Inferior parietal cortex (tissue), 1 donor: ENCODE measurements around the gene SAP25.
"Not testable (repeated sequence)": the region's sequence is repeated elsewhere in the genome, so short reads cannot be mapped to it uniquely, and the experiment has no call there.

Experiments used
- DNase-seq: peaks from one replicate; pipeline ENCODE4 v3.0.0-alpha.2; 2016; ENCODE audit errors: extremely low spot score

Gene SAP25

DNA sequence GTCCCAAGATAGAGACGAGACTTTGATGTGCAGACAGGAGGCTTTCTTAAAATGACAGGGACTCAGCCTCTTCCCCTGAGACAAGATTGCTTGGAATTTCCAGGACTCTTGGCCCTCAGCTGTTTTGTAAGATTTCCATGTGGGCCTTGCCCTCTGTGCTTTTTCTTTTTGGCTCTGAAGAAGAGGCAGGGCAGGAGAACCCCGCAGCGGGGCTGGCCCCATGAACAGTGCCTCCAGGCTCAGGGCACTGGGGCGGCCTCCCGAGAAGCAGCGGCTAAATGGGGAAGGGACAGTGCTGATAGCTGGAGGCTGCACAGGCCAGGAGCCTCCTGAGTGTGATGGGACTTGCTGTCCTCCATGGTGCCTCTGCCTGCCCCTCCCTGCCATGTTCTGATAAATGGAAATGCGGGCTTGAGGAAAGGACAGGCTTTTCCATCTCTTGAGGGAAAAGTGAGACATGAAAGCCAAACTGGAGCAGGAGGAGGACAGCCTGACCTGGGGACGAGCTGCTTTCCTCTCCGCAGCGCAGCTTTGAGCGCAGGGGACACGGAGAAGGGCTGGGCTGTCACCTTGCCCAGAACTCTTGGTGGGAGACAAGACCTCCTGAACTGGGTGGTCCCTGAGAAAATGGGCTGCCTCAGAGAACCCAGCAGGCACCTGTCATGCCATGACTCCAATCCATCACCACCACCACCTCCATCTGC, 12.1 kb downstream of the SAP25 start:
- DNase-seq: no peak

DNA sequence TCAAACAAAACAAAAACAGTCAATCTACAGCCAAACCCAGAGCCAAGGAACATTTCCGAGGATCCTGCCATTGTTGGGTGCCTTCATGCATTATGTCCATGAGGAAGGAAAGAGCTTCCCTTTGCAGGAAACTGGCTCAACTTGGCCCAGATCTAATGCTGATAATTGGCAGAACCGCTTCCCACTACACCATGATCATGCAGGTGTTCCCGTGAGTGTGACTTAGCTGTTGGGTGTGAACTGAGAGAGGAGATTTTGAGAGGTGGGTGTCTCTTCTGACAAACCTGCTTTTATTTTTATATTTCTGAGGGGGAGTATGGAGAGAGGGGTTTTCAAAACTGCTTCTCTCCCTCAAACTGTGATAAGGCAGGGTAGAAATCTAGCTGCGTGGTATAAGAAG, 14.6 kb downstream of the SAP25 start:
- no peak for DNase-seq

DNA sequence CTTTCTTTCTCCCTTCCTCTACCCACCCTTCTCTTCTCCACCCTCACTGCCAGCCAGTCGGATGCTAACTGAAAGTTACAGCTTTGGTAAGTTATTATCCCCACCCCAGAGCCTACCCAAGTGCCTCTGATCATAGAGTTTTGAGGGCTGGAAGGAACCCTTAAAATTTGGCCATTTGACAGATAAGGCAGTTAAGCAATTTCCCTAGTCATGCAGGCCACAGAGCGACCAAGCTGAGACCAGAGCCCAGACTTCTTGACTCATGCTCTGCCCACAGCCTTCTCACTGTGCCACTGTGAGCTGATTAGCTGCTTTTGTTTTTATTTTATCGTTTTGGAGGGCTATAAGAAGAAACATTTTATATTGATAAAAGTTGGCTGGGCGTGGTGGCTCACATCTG, 17.2 kb downstream of the SAP25 start:
- no peak for DNase-seq

DNA sequence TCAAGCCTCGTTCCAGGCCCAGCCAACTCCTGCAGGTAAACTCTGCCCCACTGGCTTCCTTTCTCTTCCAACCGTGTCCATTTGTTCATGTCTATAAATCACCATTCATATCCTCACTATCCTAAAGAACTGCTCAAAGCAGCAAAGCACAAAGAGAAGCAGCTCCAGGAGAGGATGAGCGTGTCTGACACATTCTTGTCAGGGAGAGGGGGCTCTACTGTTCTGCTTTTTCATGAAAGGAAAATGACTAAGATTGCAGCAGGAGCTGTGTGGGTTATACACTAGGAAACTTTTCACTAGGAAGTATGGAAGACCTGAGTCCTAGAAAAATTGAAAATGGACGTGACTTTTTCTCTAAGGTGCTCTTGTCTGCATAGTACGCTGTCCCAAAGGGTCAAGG, 18.0 kb downstream of the SAP25 start:
- no peak for DNase-seq

DNA sequence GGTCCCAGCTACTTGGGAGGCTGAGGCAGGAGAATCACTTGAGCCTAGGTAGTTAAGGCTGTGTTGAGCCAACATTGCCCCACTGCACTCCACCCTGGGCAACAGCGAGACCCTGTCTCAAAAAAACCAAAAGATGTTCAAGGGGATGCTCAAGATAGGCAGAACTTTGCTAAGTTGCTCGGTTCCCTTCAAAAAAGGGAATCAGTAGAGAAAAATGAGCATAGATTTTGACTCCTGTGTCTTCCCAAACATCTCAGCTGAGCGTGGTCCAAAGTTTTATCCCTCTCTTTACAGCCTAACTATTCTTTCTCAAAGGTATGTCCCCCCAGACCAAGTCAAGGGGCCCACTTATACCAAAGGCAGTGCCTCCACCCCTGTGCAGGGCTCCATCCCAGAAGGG, 20.7 kb downstream of the SAP25 start:
- no peak for DNase-seq

DNA sequence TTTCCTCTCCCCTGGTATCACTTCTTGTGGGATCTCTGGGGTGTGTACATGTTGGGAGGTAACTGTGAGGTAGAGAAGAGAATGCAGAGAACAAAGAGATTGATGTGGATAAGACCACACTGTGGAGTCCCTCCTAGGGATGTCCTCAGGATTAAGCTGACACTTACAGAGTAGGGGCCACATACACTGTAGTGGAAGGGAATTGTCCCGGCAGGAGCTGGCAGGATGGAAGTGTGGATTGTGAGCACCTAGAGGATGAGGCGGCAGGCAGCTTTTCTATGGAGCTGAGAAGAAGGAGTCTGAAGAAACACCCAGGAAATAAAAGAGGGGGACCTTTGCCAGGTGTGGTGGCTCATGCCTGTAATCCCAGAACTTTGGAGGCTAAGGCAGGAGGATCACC, 21.2 kb downstream of the SAP25 start:
- DNase-seq: no peak

DNA sequence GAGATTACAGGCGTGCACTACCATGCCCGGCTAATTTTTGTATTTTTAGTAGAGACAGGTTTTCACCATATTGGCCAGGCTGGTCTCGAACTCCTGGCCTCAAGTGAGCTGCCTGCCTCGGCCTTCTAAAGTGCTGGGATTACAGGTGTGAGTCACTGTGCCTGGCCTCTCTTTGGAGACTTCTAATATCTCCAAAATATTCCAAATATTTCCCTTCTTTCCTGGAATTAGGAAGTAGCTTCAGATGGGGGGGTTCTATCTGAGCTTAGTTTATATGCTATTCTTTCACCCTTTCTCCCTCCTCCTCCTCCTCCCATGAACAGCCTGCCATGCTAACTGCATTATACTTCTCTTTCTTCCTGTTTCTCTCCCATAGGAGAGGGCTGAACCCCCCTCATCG, 25.3 kb downstream of the SAP25 start:
- not testable (repeated sequence) for DNase-seq

DNA sequence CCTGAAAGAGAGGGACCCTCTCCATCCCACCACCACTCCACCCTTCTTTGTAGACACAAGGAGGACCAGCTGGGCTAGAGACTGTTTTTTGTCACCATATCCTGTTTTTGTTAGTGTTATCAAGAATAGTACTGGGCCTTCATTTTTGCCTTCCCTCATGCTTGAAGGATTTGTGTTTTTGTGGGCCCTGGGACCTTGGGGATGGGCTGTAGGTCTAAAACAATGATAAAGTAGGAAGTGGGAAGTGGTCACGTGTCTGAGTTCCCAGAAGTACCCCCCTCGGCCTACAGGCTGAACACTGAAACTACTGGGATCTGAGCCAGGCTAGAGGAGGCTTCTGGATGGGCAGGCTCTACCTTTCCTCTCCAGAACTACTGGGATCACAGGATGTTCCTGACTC, 25.8 kb downstream of the SAP25 start:
- DNase-seq: no peak

DNA sequence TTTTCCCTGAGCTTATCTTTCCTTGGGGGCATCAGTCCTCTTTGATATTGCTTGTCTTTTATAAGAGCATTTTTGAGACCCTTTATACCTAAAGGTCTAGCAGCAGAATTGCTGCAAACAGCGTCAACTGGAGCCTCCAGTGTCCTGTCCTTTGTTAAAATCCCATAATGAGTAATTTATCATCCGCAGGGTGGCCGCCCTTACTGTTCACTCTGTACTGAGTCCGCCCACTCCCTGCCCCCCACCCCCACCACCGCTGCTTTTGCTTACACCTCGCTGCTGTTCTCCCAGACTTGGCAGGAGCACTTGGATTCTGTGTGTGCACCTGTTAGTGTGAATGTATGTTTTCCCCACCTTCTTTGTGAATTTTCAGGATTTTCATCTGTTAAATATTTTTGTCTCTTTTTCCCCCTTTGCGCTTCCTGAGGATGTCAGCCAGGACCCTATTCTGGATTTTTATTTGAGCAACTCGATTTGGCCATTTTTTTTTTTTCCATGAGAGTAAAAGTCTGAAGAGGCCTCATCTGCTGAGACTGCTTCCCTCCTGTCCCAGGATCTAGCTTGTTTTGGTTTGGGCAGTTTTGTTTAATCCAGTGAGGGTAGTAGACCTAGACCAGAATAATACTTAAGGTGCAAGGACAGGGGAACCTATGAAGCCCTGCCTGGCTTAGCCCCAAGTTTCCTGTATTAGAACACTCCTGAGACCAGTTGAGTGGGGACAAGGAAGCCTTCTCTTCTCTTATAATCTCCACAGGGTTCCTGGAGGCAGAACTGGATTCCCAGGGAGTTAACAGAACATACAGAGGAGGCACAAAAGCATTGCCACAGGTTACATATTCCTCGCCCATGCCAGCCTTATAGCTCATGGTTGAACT, 26.5 kb downstream of the SAP25 start:
- DNase-seq: peak; percentile 17

DNA sequence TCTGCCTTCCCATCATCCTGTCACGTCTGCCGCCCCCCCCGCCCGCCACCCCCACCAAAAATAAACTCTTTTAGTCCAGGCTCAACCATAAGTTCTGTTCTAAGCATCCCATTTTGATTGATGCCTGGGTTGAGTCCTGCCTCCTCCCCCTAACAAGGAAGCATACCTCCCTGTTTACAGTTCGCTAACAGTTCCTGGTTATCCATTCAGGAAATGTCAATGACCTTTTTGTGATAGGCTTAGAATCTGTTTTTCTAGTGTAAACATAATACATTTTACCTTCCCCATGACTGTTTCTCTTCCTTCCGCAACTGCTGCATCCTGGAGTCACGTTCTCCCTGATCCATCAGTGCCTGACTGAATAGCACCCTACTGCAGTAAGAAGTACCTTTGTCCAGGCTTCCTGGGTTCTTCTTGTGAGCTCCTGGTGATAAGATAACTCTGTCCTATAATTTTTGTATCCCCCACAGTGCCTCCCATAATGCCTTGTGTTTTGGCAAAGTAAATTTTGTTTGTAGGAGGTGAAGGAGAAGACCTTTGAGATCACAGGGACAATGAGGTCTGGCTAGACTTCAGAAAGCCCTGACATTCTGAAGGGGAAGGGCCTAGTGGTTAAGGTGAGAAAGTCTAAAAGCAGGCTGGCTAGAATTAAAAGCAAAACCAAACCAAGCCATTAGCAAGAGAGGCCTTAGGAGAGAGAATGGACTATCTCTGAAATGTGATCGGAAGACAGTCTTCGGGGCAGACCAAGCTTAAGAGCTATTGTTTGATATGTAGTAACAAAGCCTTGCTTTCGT, 27.4 kb downstream of the SAP25 start:
- no peak for DNase-seq

DNA sequence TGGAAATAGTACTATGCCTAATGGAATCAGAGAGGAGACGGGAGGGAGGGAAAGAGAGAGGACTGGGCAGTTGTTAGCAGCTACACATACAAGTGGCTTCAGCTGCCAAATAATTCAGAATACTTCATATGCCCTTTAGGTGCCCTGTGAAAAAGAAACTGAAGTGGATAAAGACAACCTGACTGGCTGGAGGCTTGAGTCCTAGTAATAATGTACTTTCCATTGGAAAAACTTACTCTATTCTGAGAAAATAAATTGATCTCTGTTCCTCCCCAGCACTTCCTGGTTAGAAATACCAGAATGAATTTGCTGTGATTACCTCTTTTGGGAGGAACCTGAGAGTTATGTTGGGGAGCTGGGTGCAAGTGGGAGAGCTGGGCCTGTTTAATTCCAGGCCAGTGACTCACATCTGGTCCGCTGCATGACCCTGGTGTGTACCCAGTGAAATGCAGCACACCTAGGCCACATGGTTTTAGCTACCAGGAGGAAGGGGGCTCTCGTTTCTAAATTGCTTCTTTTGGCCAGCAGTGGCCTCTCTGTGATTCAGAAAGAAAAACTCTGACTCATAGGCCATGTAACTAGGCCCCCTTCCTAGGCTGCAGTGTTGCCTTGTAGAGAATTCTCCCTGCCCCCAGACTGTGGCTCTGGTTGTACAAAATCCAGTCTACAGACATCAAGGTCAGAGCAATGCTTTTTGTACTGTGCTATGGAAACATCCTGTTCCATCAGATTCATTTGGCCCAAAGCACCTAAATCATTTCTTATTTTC, 28.2 kb downstream of the SAP25 start:
- DNase-seq: peak; percentile 39

DNA sequence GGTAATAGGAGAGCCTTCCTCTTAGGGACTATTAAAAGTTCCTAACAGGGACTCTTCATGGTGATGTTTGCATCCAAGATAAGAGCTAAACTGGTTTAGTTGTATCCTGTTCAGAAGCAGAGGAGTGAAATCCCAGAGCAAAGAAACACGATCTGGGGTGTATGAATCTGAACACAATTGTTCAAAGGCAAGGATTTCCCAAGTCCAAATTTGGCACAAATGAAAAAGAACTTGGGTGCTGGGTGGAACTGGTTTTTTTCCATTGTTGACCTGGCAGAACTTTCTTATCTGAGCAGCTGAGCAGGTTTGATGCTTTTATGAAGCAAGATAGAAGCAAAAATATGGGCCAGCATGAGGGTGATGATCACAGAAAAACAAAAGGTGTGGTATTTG, 28.7 kb downstream of the SAP25 start:
- DNase-seq: peak; percentile 51

DNA sequence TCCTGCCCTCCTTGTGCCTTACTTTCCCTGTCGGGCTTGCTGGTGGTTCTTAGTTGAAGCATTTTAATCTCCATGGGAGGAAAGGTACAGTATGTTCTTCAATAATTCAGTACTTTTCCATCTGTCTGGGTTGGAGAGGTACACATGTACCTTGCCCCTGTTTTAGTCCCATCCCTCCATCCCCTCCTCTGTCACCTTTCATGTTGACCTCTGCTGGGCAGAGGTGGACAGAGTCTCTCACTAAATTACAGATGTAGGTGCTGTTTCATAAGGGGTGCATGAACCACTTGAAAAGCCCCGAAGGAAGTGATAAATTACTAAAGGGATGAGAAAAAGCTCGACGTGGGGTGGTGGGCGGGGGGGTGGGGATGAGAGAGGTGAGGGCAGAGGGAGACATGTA, 29.3 kb downstream of the SAP25 start:
- DNase-seq: no peak

DNA sequence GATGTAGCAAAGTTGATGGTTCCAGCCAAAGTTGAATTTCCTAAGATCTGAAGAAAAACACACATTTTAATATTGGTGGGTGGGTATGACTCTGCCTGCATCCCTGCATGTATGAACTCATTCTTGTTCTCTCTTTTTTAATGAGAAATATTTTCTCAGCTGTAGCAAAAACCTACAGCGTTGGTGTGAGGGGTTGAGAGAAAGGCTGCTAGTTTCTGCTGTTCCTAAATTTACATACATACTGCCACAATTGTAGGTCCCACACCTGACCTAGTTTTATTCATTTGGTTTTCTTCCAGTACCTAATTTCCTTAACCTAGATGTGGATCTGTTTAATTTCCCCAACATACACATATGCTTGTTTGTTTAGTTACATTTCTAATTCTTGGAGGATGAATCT, 30.1 kb downstream of the SAP25 start:
- DNase-seq: peak; percentile 44

DNA sequence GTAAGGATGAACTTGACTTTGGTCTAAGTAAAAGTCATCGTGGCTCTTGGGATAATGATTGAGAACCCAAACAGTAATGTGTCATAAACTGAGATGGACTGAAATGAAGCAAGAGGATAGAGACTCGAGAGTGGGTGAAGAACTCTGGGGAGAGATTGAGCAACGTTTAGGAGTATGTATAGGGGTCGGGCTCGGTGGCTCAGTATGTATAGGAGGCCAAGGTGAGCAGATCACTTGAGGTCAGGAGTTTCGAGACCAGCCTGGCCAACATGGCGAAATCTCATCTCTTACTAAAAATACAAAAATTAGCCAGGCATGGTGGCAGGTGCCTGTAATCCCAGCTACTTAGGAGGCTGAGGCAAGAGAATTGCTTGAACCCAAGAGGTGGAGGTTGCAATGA, 32.4 kb downstream of the SAP25 start:
- DNase-seq: not testable (repeated sequence)

DNA sequence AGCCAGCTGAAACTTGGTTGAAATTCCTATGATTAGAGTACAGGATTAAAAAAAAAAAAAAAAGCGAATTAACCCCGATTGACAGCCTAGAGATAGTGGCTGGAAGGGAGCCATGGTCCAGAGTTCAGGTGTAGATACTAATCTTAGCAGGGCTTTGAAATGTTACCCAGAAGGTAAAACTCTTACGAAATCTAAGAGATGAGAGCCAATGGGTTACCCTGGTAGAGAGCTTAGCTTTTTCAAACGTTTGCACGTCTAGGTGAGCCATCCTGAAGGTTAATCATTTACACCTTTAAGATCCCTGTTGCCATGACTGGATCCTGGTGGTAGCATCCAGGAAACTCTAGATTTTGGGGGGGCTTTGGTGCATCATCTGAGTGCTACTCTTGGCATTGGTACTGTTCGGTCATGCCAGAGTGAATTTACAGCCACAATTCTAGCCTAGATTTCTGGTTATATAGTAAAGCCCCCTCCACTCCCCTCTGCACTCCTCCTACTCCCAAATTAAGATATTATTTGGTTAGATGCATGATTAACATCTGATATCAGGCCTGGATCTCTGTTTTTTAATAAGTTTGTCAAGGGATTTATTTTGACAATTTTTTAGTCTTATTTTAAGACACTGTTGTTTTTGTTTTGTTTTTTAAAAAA, 33.5 kb downstream of the SAP25 start:
- DNase-seq: no peak

DNA sequence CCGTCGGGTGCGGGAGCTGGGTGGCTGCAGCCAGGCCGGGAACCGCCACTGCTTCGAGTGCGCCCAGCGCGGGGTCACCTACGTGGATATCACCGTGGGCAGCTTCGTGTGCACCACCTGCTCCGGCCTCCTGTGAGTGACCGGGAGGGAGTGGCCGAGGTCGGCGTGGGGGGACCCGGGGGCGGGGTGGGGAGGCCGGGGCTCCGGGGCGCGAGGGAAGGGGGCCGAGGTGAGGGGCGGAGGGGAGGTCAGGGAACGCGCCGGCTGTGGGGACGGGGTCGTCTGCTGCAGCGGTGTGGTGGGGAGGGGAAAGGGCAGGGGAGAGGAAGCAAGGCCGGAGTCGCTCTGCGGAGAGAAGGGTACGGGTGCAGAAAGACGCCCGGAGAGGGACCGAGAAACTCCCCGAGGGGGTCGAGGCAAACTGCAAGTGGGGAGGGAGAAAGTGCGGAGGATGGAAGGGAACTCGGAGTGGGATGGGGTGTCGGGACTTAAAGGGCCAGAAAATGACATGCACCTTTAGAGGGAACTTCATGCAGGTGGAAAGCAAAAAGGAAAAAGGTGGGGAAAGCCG, 34.2 kb downstream of the SAP25 start:
- DNase-seq: no peak

DNA sequence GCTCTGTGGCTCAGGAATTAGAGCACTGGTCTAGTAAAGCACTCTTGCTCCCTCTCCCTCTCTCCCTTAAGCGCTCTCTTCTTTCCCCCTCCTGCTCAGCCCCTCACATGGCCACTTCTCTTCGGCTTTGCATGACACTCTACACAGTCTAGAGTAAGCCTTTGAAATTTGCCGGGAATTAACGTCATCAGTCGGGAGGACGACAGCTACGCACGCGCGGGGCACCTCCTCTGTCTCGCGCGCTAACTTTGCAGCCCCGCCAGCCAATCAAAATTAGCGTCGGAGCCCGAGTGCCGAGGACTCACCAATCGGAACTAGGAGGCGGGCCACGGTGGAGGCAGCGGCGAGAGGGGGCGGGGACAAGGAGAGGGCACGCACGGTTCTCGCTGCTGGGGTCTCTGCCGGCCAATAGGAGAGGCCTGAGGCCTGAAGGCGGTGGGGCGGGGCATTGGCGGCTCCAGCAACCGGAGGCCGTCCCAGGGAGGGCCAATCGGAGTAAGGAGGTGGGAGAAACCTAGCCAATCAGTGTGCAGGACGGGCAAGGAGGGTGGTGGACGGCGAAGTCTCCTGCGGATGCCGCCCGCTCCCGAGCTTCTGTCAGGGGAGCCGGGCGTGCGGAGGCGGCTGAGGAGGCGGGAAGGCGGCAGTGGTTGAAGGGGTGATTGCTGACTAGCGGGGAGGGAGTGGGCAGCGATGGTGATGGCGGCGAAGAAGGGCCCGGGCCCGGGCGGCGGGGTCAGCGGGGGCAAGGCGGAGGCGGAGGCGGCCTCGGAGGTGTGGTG, 34.9 kb downstream of the SAP25 start, which contains the start of gene AGFG2:
AGFG2 (plus strand) TSS at position 550 of the 782 bp plus-strand sequence; CDS start at position 694, 144 bp downstream.
- peak; percentile 100 for DNase-seq

DNA sequence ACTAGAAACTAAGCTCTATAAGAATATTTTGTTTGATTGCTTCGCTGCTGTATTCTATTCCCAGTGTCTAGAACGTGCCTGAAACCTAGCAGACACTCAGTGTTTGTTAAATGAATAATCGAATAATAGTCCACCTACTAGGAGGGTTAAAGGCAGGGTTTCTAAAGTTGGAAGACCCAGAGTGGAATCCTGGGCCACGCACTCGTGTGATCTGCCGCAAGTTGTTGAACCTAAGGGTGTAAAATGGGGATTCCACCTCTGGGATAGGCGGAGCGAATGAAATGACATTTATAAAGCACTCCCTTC, 35.4 kb downstream of the SAP25 start:
- DNase-seq: no peak

DNA sequence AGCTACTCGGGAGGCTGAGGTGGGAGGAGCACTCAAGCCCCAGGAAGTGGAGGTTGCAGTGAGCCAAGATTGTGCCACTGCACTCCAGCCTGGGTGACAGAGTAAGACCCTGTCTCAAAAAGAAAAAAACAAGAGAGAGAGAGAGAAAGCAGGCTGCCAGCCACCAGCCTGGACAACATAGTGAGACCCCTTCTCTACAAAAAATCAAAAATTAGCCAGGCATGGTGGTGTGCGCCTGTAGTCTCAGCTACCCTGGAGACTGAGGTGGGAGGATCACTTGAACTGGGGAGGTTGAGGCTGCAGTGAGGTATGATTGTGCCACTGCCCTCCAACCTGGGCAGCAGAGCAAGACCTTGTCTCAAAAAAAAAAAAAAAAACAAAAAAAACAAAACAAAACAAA, 37.0 kb downstream of the SAP25 start:
- DNase-seq: not testable (repeated sequence)
